ENCODE data around the gene SLC2A8.

Gene SLC2A8

DNA sequence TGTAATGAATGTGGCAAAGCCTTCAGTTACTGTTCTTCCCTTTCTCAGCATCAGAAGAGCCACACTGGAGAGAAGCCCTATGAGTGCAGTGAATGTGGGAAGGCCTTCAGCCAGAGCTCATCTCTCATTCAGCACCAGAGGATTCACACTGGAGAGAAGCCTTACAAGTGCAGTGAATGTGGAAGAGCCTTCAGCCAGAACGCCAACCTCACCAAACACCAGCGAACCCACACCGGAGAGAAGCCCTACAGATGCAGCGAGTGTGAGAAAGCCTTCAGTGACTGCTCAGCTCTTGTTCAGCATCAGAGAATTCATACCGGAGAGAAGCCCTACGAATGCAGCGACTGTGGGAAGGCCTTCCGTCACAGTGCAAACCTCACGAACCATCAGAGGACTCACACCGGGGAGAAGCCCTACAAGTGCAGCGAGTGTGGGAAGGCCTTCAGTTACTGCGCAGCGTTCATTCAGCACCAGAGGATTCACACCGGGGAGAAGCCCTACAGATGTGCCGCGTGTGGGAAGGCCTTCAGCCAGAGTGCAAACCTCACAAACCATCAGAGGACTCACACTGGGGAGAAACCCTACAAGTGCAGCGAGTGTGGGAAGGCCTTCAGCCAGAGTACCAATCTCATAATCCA, 47.4 kb downstream of the SLC2A8 start:
- no peak for DNase-seq (ENCODE audit: extremely low spot score)
- ChIA-PET CTCF (no interaction called here), POLR2A (interaction anchor here (0.8 to 1.1 kb wide), 4 partner anchors 8 to 56 kb away, joined by 3 to 4 read pairs (median 4); partner anchors contain the start of gene ZNF79)
- TF ChIP-seq FOXM1 (IDR thresholded peaks at IDR 0.05; ENCODE audit: borderline replicate concordance), result no peak
- no peak for TF ChIP-seq ZNF384 (IDR thresholded peaks at IDR 0.05)
- no peak for TF ChIP-seq HDGF (IDR thresholded peaks at IDR 0.05; ENCODE audit: borderline replicate concordance)
- no peak for TF ChIP-seq FOXK2 (IDR thresholded peaks at IDR 0.05)

DNA sequence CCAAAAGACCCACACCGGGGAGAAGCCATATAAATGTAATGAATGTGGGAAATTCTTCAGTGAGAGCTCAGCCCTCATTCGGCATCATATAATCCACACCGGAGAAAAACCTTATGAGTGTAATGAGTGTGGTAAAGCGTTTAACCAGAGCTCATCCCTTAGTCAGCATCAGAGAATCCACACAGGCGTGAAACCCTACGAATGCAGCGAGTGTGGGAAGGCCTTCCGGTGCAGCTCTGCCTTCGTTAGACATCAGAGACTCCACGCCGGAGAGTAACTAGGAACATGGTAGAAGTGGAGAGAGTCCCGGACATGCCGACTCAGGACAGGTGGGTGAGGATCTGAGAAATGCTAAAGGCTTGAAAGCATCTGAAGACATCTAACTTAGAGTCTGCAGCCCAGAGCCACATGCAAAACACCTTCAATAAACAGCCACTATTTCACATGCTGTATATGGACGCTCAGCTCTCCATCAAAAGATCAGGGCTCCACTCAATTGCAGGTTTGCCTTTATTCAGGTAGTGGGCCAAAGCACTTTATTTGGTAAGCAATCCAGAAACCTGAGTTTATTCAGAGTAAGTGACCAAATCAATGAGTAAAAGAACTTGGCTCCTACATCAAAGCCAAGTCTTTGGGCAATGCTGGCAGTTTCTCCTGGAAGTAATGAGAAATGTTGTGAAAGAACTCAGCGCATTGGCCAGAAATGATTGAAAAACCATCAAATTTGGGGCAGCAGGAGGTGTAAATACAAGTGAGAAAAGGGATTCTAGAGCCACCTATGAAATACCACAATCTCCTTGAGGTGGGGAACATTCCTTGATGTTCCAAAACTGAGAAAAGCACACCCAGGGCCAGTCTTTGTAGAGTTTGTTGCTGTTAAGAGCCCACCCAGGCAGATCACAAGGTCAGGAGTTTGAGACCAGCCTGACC, 48.2 kb downstream of the SLC2A8 start:
- ChIA-PET POLR2A (interaction anchor here (0.8 kb wide), 1 partner anchor 9 kb away, joined by 4 read pairs; no protein-coding TSS in a partner anchor), CTCF (no interaction called here)
- TF ChIP-seq, protein P1, sequence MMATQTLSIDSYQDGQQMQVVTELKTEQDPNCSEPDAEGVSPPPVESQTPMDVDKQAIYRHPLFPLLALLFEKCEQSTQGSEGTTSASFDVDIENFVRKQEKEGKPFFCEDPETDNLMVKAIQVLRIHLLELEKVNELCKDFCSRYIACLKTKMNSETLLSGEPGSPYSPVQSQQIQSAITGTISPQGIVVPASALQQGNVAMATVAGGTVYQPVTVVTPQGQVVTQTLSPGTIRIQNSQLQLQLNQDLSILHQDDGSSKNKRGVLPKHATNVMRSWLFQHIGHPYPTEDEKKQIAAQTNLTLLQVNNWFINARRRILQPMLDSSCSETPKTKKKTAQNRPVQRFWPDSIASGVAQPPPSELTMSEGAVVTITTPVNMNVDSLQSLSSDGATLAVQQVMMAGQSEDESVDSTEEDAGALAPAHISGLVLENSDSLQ (IDR thresholded peaks at IDR 0.05), result no peak
- TF ChIP-seq ARNT (IDR thresholded peaks at IDR 0.05), result no peak
- no peak for TF ChIP-seq FOXA1 (IDR thresholded peaks at IDR 0.05)
- TF ChIP-seq BHLHE40 (IDR thresholded peaks at IDR 0.05; ENCODE audit: borderline replicate concordance), result no peak
- TF ChIP-seq ELF4 (IDR thresholded peaks at IDR 0.05), result no peak; the same call in 1 of the 2 replicates
- TF ChIP-seq HDGF (IDR thresholded peaks at IDR 0.05; ENCODE audit: borderline replicate concordance), result no peak
- TF ChIP-seq SP1 (IDR thresholded peaks at IDR 0.05), result no peak
- no peak for TF ChIP-seq L3MBTL2 (conservative IDR thresholded peaks at IDR 0.05)
- no peak for TF ChIP-seq LEF1 (IDR thresholded peaks at IDR 0.05; ENCODE audit: borderline replicate concordance)
- TF ChIP-seq TARDBP (IDR thresholded peaks at IDR 0.05), result no peak
- TF ChIP-seq ZNF384 (IDR thresholded peaks at IDR 0.05), result no peak
- TF ChIP-seq NFRKB (IDR thresholded peaks at IDR 0.05), result no peak
- no peak for TF ChIP-seq FOXM1 (IDR thresholded peaks at IDR 0.05; ENCODE audit: borderline replicate concordance)
- TF ChIP-seq SUZ12 (IDR thresholded peaks at IDR 0.05), result no peak
- TF ChIP-seq CTBP1 (IDR thresholded peaks at IDR 0.05; ENCODE audit: borderline replicate concordance), result no peak
- TF ChIP-seq FOXK2 (IDR thresholded peaks at IDR 0.05), result no peak
- DNase-seq (ENCODE audit: extremely low spot score), result no peak

- POLR2A ChIA-PET, result interaction anchor here (1.6 to 2.6 kb wide), 2 partner anchors 22 to 49 kb away, joined by 6 to 13 read pairs; partner anchors contain the start of genes SLC2A8 and ZNF79
Observed at GRCh38 chr9:127445851-127446712, 49.1 kb downstream of the SLC2A8 start.

GRCh38 chr9:127446713-127447415, 49.9 kb downstream of the SLC2A8 start:
- CTCF ChIA-PET, result no interaction called here
- no peak for TF ChIP-seq LEF1 (IDR thresholded peaks at IDR 0.05; ENCODE audit: borderline replicate concordance)
- TF ChIP-seq FOXK2 (IDR thresholded peaks at IDR 0.05), result no peak
- TF ChIP-seq NFRKB (IDR thresholded peaks at IDR 0.05), result no peak
- TF ChIP-seq TARDBP (IDR thresholded peaks at IDR 0.05), result no peak
- no peak for TF ChIP-seq HDGF (IDR thresholded peaks at IDR 0.05; ENCODE audit: borderline replicate concordance)
- TF ChIP-seq SP1 (IDR thresholded peaks at IDR 0.05), result no peak
- TF ChIP-seq FOXM1 (IDR thresholded peaks at IDR 0.05; ENCODE audit: borderline replicate concordance), result no peak
- TF ChIP-seq ZNF384 (IDR thresholded peaks at IDR 0.05), result no peak
- TF ChIP-seq, protein P1 (IDR thresholded peaks at IDR 0.05), result no peak
- TF ChIP-seq FOXA1 (IDR thresholded peaks at IDR 0.05), result no peak
- TF ChIP-seq CTBP1 (IDR thresholded peaks at IDR 0.05; ENCODE audit: borderline replicate concordance), result no peak
- no peak for TF ChIP-seq SUZ12 (IDR thresholded peaks at IDR 0.05)
- TF ChIP-seq ARNT (IDR thresholded peaks at IDR 0.05), result no peak
- TF ChIP-seq BHLHE40 (IDR thresholded peaks at IDR 0.05; ENCODE audit: borderline replicate concordance), result no peak
- TF ChIP-seq L3MBTL2 (conservative IDR thresholded peaks at IDR 0.05), result no peak
- POLR2A ChIA-PET, result interaction anchor here (1.6 to 2.6 kb wide), 2 partner anchors 23 to 50 kb away, joined by 6 to 13 read pairs; partner anchors contain the start of genes SLC2A8 and ZNF79
- DNase-seq (ENCODE audit: extremely low spot score), result no peak

More at GRCh38 chr9:127445851-127446712, 49.1 kb downstream of the SLC2A8 start:
- CTCF ChIA-PET, result no interaction called here
- TF ChIP-seq BHLHE40 (IDR thresholded peaks at IDR 0.05; ENCODE audit: borderline replicate concordance), result no peak
- TF ChIP-seq NFRKB (IDR thresholded peaks at IDR 0.05), result no peak
- no peak for TF ChIP-seq ZNF384 (IDR thresholded peaks at IDR 0.05)
- no peak for TF ChIP-seq LEF1 (IDR thresholded peaks at IDR 0.05; ENCODE audit: borderline replicate concordance)
- no peak for TF ChIP-seq HDGF (IDR thresholded peaks at IDR 0.05; ENCODE audit: borderline replicate concordance)
- TF ChIP-seq SP1 (IDR thresholded peaks at IDR 0.05), result no peak
- no peak for TF ChIP-seq SUZ12 (IDR thresholded peaks at IDR 0.05)
- TF ChIP-seq ARNT (IDR thresholded peaks at IDR 0.05), result no peak
- no peak for TF ChIP-seq L3MBTL2 (conservative IDR thresholded peaks at IDR 0.05)
- no peak for TF ChIP-seq FOXA1 (IDR thresholded peaks at IDR 0.05)
- TF ChIP-seq, protein P1 (IDR thresholded peaks at IDR 0.05), result no peak
- no peak for TF ChIP-seq TARDBP (IDR thresholded peaks at IDR 0.05)
- no peak for DNase-seq (ENCODE audit: extremely low spot score)
